Lung (tissue), 12 donors: ENCODE data around the gene ARHGDIB. TPM values are rescaled to one million over a fixed set of nuclear protein-coding genes. Genes with fewer than 3 reads are reported as not detected.

Experiments used
- ATAC-seq: fragments of 200-7000 bp; cut with Tn5 transposase; one replicate; pipeline ENCODE4 v1.9.1; 2020; ENCODE audit warnings: moderate number of reproducible peaks; ENCODE audit not compliant: insufficient read depth, low FRiP score
- DNase-seq, 3 donors: peaks; one replicate each; pipeline ENCODE4 v3.0.0-alpha.2; 2013 to 2017
- H3K27ac ChIP-seq, 2 donors: one replicate each; pipeline ENCODE4 v1.5.1; 2013; ENCODE audit warnings: mild to moderate bottlenecking in 2 of 2, moderate library complexity in 2 of 2, control low read depth in 1 of 2, inconsistent platforms in 1 of 2, low read depth in 1 of 2, low read length in 1 of 2
- H3K27me3 ChIP-seq, 3 donors: one replicate each; pipeline ENCODE4 v1.5.1; 2013; ENCODE audit warnings: low read length in 2 of 3; ENCODE audit not compliant: control insufficient read depth in 3 of 3, insufficient read depth in 3 of 3
- H3K36me3 ChIP-seq, 4 donors: one replicate each; pipeline ENCODE4 v1.5.1; 2013; ENCODE audit warnings: low read length in 4 of 4, mild to moderate bottlenecking in 1 of 4, moderate library complexity in 1 of 4; ENCODE audit not compliant: control insufficient read depth in 4 of 4, insufficient read depth in 4 of 4
- H3K4me1 ChIP-seq, 5 donors: one replicate each; pipeline ENCODE4 v1.5.1; 2013; ENCODE audit warnings: low read length in 5 of 5, mild to moderate bottlenecking in 2 of 5, moderate library complexity in 1 of 5; ENCODE audit not compliant: control insufficient read depth in 5 of 5, insufficient read depth in 5 of 5
- H3K4me3 ChIP-seq: one replicate; pipeline ENCODE4 v1.5.1; 2013; ENCODE audit warnings: mild to moderate bottlenecking, control low read depth, moderate library complexity
- H3K9ac ChIP-seq, 2 donors: one replicate each; pipeline ENCODE4 v1.5.1; 2013; ENCODE audit warnings: low read length in 2 of 2, control low read depth in 1 of 2; ENCODE audit not compliant: insufficient read depth in 1 of 2
- H3K9me3 ChIP-seq, 4 donors: one replicate each; pipeline ENCODE4 v1.5.1; 2013; ENCODE audit warnings: low read length in 3 of 4, mild to moderate bottlenecking in 1 of 4, moderate library complexity in 1 of 4; ENCODE audit not compliant: control insufficient read depth in 4 of 4, insufficient read depth in 3 of 4
- CTCF ChIP-seq: IDR thresholded peaks from 2 replicates; pipeline ENCODE4 v1.5.1; 2012; ENCODE audit warnings: mild to moderate bottlenecking; ENCODE audit errors: control extremely low read depth, extremely low read depth
- WGBS, 2 donors: extraction: QIAGEN DNeasy Blood & Tissue Kit; methylation state at CpG; one replicate each; pipeline ENCODE4 v1.1.7; 2013; 5-methylcytosine and 5-hydroxymethylcytosine counted together
- polyA plus RNA-seq, 2 donors: library from polyadenylated mRNA; stranded (reverse); fragments of 200-250 nt; gene quantifications; one replicate each; pipeline ENCODE4 v1.2.1, GENCODE V29; 2013
- total RNA-seq, 2 donors: library from RNA; depleted of rRNA in 1 of 2; stranded (reverse); fragments of >200 nt in 1 of 2; gene quantifications; one replicate each; pipeline ENCODE4 v1.2.1, GENCODE V29; 2014 to 2021
- donor health status: control.
- donor health status: control.
- donor health status: Bipolar disorder and iron deficiency.
- donor health status: healthy.
- donor health status: DM: yes; HTN: yes; CAD: no.

ARHGDIB gene
- total and polyA plus RNA-seq, 4 donors, result 66.5 to 597 (median 259) TPM

- 16 to 23% methylated on average over 3 of the region's 3 CpGs for WGBS, 2 donors
- no peak for TF ChIP-seq CTCF
- ATAC-seq, result peak; percentile 73
- H3K4me1 ChIP-seq, result peaks cover 4 to 24% (median 12%) of the 10 kb centered on the region in 5 donors
- no peaks in the 10 kb centered on the region for H3K27me3 ChIP-seq
- no peak overlapping the region for H3K9ac ChIP-seq
- peak; percentile 51 to 85 (median 85) for DNase-seq
- H3K36me3 ChIP-seq, result peaks cover 0 to 9% (median 1%) of the 10 kb centered on the region in 4 donors
- no peak overlapping the region for H3K4me3 ChIP-seq
- no peaks in the 10 kb centered on the region for H3K9me3 ChIP-seq
- peak overlapping the region; percentile 46 to 73 for H3K27ac ChIP-seq
Measured at GRCh38 chr12:14948672-14949071, 12.7 kb downstream of the ARHGDIB start.

- 71 to 100% methylated on average over 1 of the region's 1 CpG for WGBS, 2 donors
- no peak overlapping the region for H3K4me3 ChIP-seq
- no peak overlapping the region for H3K27ac ChIP-seq
- no peaks in the 10 kb centered on the region for H3K9me3 ChIP-seq
- DNase-seq (no peak), ATAC-seq (no peak)
- H3K36me3 ChIP-seq, result peaks cover 0 to 12% (median 3%) of the 10 kb centered on the region in 4 donors
- H3K9ac ChIP-seq, result no peak overlapping the region
- no peak for TF ChIP-seq CTCF
- H3K27me3 ChIP-seq, result no peaks in the 10 kb centered on the region
- peaks cover 4 to 17% (median 11%) of the 10 kb centered on the region in 5 donors for H3K4me1 ChIP-seq
Measured at GRCh38 chr12:14946861-14947260, 14.5 kb downstream of the ARHGDIB start.

- DNase-seq, result no peak
- Histone ChIP-seq H3K27me3 (no peaks in the 10 kb centered on the region), H3K27ac (no peak overlapping the region), H3K4me3 (no peak overlapping the region), H3K4me1 (peaks cover 4 to 17% (median 10%) of the 10 kb centered on the region in 5 donors), H3K9me3 (no peaks in the 10 kb centered on the region), H3K36me3 (peaks cover 0 to 12% (median 3%) of the 10 kb centered on the region in 4 donors), H3K9ac (no peak overlapping the region)
- no peak for ATAC-seq
- WGBS, 2 donors, result 69 to 82% methylated on average over 2 of the region's 2 CpGs
- TF ChIP-seq CTCF, result no peak
Measured at GRCh38 chr12:14946162-14946561, 15.2 kb downstream of the ARHGDIB start.
